DOHH2 (cell line): ENCODE measurements around the gene LACRT.
A peak's percentile ranks its signal among the peaks of the same experiment; 100 is the strongest.
"Not testable (repeated sequence)": the region's sequence is repeated elsewhere in the genome, so short reads cannot be mapped to it uniquely, and the experiment has no call there.

Source experiments
- H3F3A ChIP-seq: fragments of 200-600 bp; sonication (generic), shearing (Covaris generic); 2 replicates; pipeline ENCODE4 v1.6.0; 2016; ENCODE audit warnings: antibody characterized with exemption, mild to moderate bottlenecking; ENCODE audit not compliant: control insufficient read depth, insufficient read depth
- H3K27ac ChIP-seq: fragments of 200-600 bp; sonication (generic); 2 replicates; pipeline ENCODE4 v1.5.1; 2014; ENCODE audit warnings: low read depth, mild to moderate bottlenecking, low read length, moderate library complexity
- H3K27me3 ChIP-seq: fragments of 200-600 bp; sonication (generic); 2 replicates; pipeline ENCODE4 v1.6.1; 2014; ENCODE audit warnings: mild to moderate bottlenecking, low read length, mixed read lengths; ENCODE audit not compliant: control insufficient read depth
- H3K36me3 ChIP-seq: fragments of 200-600 bp; sonication (generic); 2 replicates; pipeline ENCODE4 v1.6.1; 2014; ENCODE audit warnings: mild to moderate bottlenecking, low read length, moderate library complexity, mixed read lengths; ENCODE audit not compliant: control insufficient read depth
- H3K4me1 ChIP-seq: fragments of 200-600 bp; sonication (generic); 2 replicates; pipeline ENCODE4 v1.6.1; 2014; ENCODE audit warnings: mild to moderate bottlenecking, low read length, mixed read lengths; ENCODE audit not compliant: control insufficient read depth
- H3K4me2 ChIP-seq: fragments of 200-600 bp; sonication (generic); 2 replicates; pipeline ENCODE4 v1.6.0; 2014; ENCODE audit warnings: mild to moderate bottlenecking, low read length, moderate library complexity
- H3K4me3 ChIP-seq: fragments of 200-600 bp; sonication (generic); 2 replicates; pipeline ENCODE4 v1.5.1; 2014; ENCODE audit warnings: mild to moderate bottlenecking, low read length, mixed read lengths
- H3K79me2 ChIP-seq: fragments of 200-600 bp; sonication (generic); 2 replicates; pipeline ENCODE4 v1.6.1; 2014; ENCODE audit warnings: mild to moderate bottlenecking, low read length, mixed read lengths; ENCODE audit not compliant: control insufficient read depth
- H3K9me2 ChIP-seq: fragments of 200-600 bp; sonication (generic); replicated peaks from 2 replicates; pipeline ENCODE4 v1.6.1; 2014; ENCODE audit warnings: mild to moderate bottlenecking, low read length, mixed read lengths; ENCODE audit not compliant: control insufficient read depth
- H3K9me3 ChIP-seq: fragments of 200-600 bp; sonication (generic); 2 replicates; pipeline ENCODE4 v1.6.1; 2014; ENCODE audit warnings: antibody characterized with exemption, low read length, mixed read lengths; ENCODE audit not compliant: control insufficient read depth, insufficient read depth
- H4K20me1 ChIP-seq: fragments of 200-600 bp; sonication (generic); 2 replicates; pipeline ENCODE4 v1.6.0; 2014; ENCODE audit warnings: low read depth, mild to moderate bottlenecking, antibody characterized with exemption, low read length, moderate library complexity; ENCODE audit not compliant: control insufficient read depth, insufficient read depth
- CTCF ChIP-seq: fragments of 200-600 bp; sonication (generic); IDR thresholded peaks from one replicate; pipeline ENCODE4 v1.5.1; 2014; ENCODE audit warnings: antibody characterized with exemption, mild to moderate bottlenecking, low read depth, low read length; ENCODE audit not compliant: poor library complexity, severe bottlenecking
- EZH2phosphoT487 ChIP-seq: fragments of 200-600 bp; sonication (generic); IDR thresholded peaks from 2 replicates; pipeline ENCODE4 v1.6.1; 2017; ENCODE audit warnings: borderline replicate concordance, mild to moderate bottlenecking, antibody characterized with exemption, low read length, moderate library complexity, mixed read lengths

Gene LACRT

GRCh38 chr12:54641554-54641953 lies 6.9 kb upstream of the LACRT start:
- H3K9me2 ChIP-seq = no peaks in the 10 kb centered on the region
- H3K4me1 ChIP-seq = peaks cover 27% of the 10 kb centered on the region
- H3K36me3 ChIP-seq = no peaks in the 10 kb centered on the region
- peak overlapping the region; percentile 16 for H3K4me3 ChIP-seq
- no peaks in the 10 kb centered on the region for H3F3A ChIP-seq
- peaks cover 15% of the 10 kb centered on the region for H3K27me3 ChIP-seq
- peak overlapping the region; percentile 60 for H3K4me2 ChIP-seq
- no peaks in the 10 kb centered on the region for H3K79me2 ChIP-seq
- no peak overlapping the region; the same call in 1 of the 2 replicates for H3K27ac ChIP-seq
- no peak for TF ChIP-seq CTCF
- no peak for TF ChIP-seq EZH2phosphoT487
- H4K20me1 ChIP-seq = no peaks in the 10 kb centered on the region
- no peaks in the 10 kb centered on the region for H3K9me3 ChIP-seq

- Histone ChIP-seq H3K79me2 (no peaks in the 10 kb centered on the region), H3K27me3 (peaks cover 10% of the 10 kb centered on the region), H3F3A (no peaks in the 10 kb centered on the region), H3K4me3 (no peak overlapping the region), H3K4me2 (peak overlapping the region; percentile 60), H3K27ac (no peak overlapping the region; the same call in 1 of the 2 replicates), H3K4me1 (peaks cover 27% of the 10 kb centered on the region), H4K20me1 (no peaks in the 10 kb centered on the region), H3K9me2 (no peaks in the 10 kb centered on the region), H3K36me3 (no peaks in the 10 kb centered on the region), H3K9me3 (no peaks in the 10 kb centered on the region)
- TF ChIP-seq CTCF (no peak), EZH2phosphoT487 (no peak)
These were observed 6.4 kb upstream of the LACRT start for GRCh38 chr12:54641089-54641488.

GRCh38 chr12:54639112-54639511 lies 4.4 kb upstream of the LACRT start:
- not testable (repeated sequence) for H4K20me1 ChIP-seq, H3K79me2 ChIP-seq, H3K9me3 ChIP-seq, H3K27me3 ChIP-seq, H3K4me3 ChIP-seq, H3K27ac ChIP-seq, H3K36me3 ChIP-seq, H3F3A ChIP-seq, H3K9me2 ChIP-seq, H3K4me2 ChIP-seq
- H3K4me1 ChIP-seq = peaks cover 27% of the 10 kb centered on the region

GRCh38 chr12:54631988-54632728 lies 2.5 kb downstream of the LACRT start:
- Histone ChIP-seq H3K27me3 (no peaks in the 10 kb centered on the region), H3K36me3 (no peaks in the 10 kb centered on the region), H3K9me2 (no peaks in the 10 kb centered on the region), H3K79me2 (no peaks in the 10 kb centered on the region), H3K27ac (no peak overlapping the region), H4K20me1 (no peaks in the 10 kb centered on the region), H3K4me1 (no peaks in the 10 kb centered on the region), H3K4me3 (no peak overlapping the region), H3K9me3 (peaks cover 14% of the 10 kb centered on the region), H3F3A (no peaks in the 10 kb centered on the region), H3K4me2 (no peak overlapping the region)
- TF ChIP-seq EZH2phosphoT487 = no peak
- TF ChIP-seq CTCF = peak; percentile 47
